Loucy (cell line): Measurements from ENCODE around the gene FARP1.

Experiments
- CTCF ChIP-seq: fragments of 200-600 bp; sonication (generic); conservative IDR thresholded peaks from 2 replicates; pipeline ENCODE4 v1.5.1; 2014; ENCODE audit warnings: mild to moderate bottlenecking, antibody characterized with exemption, low read length
- EZH2phosphoT487 ChIP-seq: fragments of 200-600 bp; IDR thresholded peaks from 2 replicates; pipeline ENCODE4 v1.6.1; 2018; ENCODE audit warnings: antibody characterized with exemption, mild to moderate bottlenecking, moderate library complexity, borderline replicate concordance

- TF ChIP-seq CTCF = no peak
- TF ChIP-seq EZH2phosphoT487 = no peak
Measured at GRCh38 chr13:98187965-98188261, 45.0 kb downstream of the FARP1 start.
